ENCODE measurements around the gene UBE2B. TPM values are rescaled to one million over a fixed set of nuclear protein-coding genes. Genes with fewer than 3 reads are reported as not detected.
"Not testable (repeated sequence)": the region's sequence is repeated elsewhere in the genome, so short reads cannot be mapped to it uniquely, and the experiment has no call there.

Gene UBE2B
- total RNA-seq, 1 donor from 2014 or later, result 60.4 TPM

- Mint-ChIP-seq H3K4me3 (no peak overlapping the region), H3K27me3 (no peaks in the 10 kb centered on the region), H3K9me3 (no peaks in the 10 kb centered on the region), H3K4me1 (no peaks in the 10 kb centered on the region), H3K36me3 (ENCODE audit: low read depth) (no peaks in the 10 kb centered on the region), H3K27ac (no peak overlapping the region)
- TF ChIP-seq, protein P1, sequence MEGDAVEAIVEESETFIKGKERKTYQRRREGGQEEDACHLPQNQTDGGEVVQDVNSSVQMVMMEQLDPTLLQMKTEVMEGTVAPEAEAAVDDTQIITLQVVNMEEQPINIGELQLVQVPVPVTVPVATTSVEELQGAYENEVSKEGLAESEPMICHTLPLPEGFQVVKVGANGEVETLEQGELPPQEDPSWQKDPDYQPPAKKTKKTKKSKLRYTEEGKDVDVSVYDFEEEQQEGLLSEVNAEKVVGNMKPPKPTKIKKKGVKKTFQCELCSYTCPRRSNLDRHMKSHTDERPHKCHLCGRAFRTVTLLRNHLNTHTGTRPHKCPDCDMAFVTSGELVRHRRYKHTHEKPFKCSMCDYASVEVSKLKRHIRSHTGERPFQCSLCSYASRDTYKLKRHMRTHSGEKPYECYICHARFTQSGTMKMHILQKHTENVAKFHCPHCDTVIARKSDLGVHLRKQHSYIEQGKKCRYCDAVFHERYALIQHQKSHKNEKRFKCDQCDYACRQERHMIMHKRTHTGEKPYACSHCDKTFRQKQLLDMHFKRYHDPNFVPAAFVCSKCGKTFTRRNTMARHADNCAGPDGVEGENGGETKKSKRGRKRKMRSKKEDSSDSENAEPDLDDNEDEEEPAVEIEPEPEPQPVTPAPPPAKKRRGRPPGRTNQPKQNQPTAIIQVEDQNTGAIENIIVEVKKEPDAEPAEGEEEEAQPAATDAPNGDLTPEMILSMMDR (IDR thresholded peaks at IDR 0.05), result no peak
- intact Hi-C loops (cut with micrococcal nuclease), result loop anchor here (10.0 kb wide), 1 partner anchor 113 kb away; no protein-coding TSS in a partner anchor
- ChIA-PET CTCF (interaction anchor here (0.7 kb wide), 2 partner anchors 160 to 622 kb away, joined by 3 read pairs; no protein-coding TSS in a partner anchor), POLR2A (no interaction called here)
- ATAC-seq (ENCODE audit: low read depth) (no peak), DNase-seq (no peak)
These were observed 46.3 kb downstream of the UBE2B start for GRCh38 chr5:134417707-134418106.

DNA sequence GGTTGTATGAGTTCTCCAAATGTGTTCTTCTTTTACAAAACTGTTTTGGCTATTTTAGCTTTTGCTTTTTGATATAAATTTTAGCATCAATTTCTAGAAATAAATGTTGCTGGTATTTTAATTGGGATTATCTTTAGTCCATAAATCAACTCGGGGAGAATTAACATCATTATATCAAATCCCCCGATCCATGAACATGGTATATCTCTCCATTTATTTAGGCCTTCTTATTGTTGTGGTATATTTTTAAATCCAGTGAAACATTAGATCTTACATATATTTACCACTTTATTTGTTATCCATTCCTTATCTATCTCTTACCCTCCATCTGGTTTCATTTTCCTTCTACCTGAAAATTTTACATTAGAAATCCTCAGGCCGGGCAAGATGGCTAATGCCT, 47.6 kb downstream of the UBE2B start:
- intact Hi-C loops (cut with micrococcal nuclease), result loop anchor here (1.0 to 10.0 kb wide), 2 partner anchors 10 to 114 kb away; no protein-coding TSS in a partner anchor
- H3K36me3 Mint-ChIP-seq (ENCODE audit: low read depth), result no peaks in the 10 kb centered on the region
- no peaks in the 10 kb centered on the region for H3K27me3 Mint-ChIP-seq
- no peak overlapping the region for H3K27ac Mint-ChIP-seq
- ATAC-seq (ENCODE audit: low read depth) (no peak), DNase-seq (no peak)
- CTCF ChIA-PET, result no interaction called here
- POLR2A ChIA-PET, result interaction anchor here (0.6 kb wide), 2 partner anchors 105 to 127 kb away, joined by 3 to 4 read pairs; no protein-coding TSS in a partner anchor
- no peaks in the 10 kb centered on the region for H3K4me1 Mint-ChIP-seq
- TF ChIP-seq, protein P1 (IDR thresholded peaks at IDR 0.05), result no peak
- no peaks in the 10 kb centered on the region for H3K9me3 Mint-ChIP-seq
- H3K4me3 Mint-ChIP-seq, result no peak overlapping the region

DNA sequence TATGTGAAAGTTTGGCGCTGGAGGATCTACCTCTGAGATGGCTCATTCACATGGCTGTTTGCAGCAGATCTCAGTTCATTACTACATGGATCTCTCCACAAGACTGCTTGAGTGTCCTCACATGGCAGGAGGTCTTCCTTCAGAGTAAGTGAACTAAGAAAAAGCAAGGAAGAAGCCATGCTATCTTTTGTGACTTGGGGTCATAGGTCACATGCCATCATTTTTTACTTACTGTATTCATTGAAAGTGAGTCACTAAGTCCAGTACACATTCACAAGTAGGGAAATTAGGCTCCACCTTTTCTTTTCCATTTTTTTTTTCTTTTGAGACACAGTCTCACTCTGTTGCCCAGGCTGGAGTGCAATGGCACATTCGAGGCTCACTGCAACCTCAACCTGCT, 49.0 kb downstream of the UBE2B start:
- ChIA-PET CTCF (no interaction called here), POLR2A (interaction anchor here (0.8 kb wide), 1 partner anchor 9 kb away, joined by 4 read pairs; no protein-coding TSS in a partner anchor)
- H3K27ac Mint-ChIP-seq, result no peak overlapping the region
- ATAC-seq (ENCODE audit: low read depth) (no peak), DNase-seq (no peak)
- no peaks in the 10 kb centered on the region for H3K27me3 Mint-ChIP-seq
- no peaks in the 10 kb centered on the region for H3K36me3 Mint-ChIP-seq (ENCODE audit: low read depth)
- H3K9me3 Mint-ChIP-seq, result no peaks in the 10 kb centered on the region
- no peaks in the 10 kb centered on the region for H3K4me1 Mint-ChIP-seq
- H3K4me3 Mint-ChIP-seq, result no peak overlapping the region
- intact Hi-C loops (cut with micrococcal nuclease), result no loop called here
- TF ChIP-seq, protein P1 (IDR thresholded peaks at IDR 0.05), result no peak

- ATAC-seq (ENCODE audit: low read depth); H3K4me1 Mint-ChIP-seq; intact Hi-C loops (cut with micrococcal nuclease); CTCF ChIA-PET; H3K36me3 Mint-ChIP-seq (ENCODE audit: low read depth); H3K27ac Mint-ChIP-seq; H3K4me3 Mint-ChIP-seq; H3K9me3 Mint-ChIP-seq; DNase-seq; H3K27me3 Mint-ChIP-seq: not testable (repeated sequence)
- POLR2A ChIA-PET, result interaction anchor here (0.8 kb wide), 1 partner anchor 10 kb away, joined by 4 read pairs; no protein-coding TSS in a partner anchor
These were observed 49.7 kb downstream of the UBE2B start for GRCh38 chr5:134421038-134421437.

- Mint-ChIP-seq H3K27me3 (no peaks in the 10 kb centered on the region), H3K4me3 (no peak overlapping the region), H3K36me3 (ENCODE audit: low read depth) (no peaks in the 10 kb centered on the region), H3K4me1 (no peaks in the 10 kb centered on the region), H3K9me3 (no peaks in the 10 kb centered on the region), H3K27ac (no peak overlapping the region)
- DNase-seq, result no peak
- TF ChIP-seq, protein P1 (IDR thresholded peaks at IDR 0.05), result no peak
- no peak for ATAC-seq (ENCODE audit: low read depth)
- intact Hi-C loops (cut with micrococcal nuclease), result no loop called here
- ChIA-PET POLR2A (no interaction called here), CTCF (no interaction called here)
These were observed 51.5 kb downstream of the UBE2B start for GRCh38 chr5:134422791-134423365.

All from activated B cell treated with CpG ODN at 0.5 μM for 24 hours (primary cell).